Activated naive CD8-positive, alpha-beta T cell treated with anti-CD3 and anti-CD28 coated beads, Interleukin-2, amount 50 U/mL, for 16 hours (primary cell): ENCODE results near the gene PPP1R14B.

Source experiments
- DNase-seq: peaks from one replicate; pipeline ENCODE4 v3.0.0-alpha.2; 2020; ENCODE audit warnings: low read depth, low spot score

PPP1R14B gene

GRCh38 chr11:64230985-64231365 lies 15.8 kb downstream of the PPP1R14B start:
- DNase-seq, result no peak

GRCh38 chr11:64230171-64230984 lies 16.4 kb downstream of the PPP1R14B start, which contains the start of gene DNAJC4:
DNAJC4 (plus strand) TSS chr11:64230548; CDS start chr11:64230855, 307 bp downstream.
- peak; percentile 69 for DNase-seq

GRCh38 chr11:64229744-64230170 lies 17.0 kb downstream of the PPP1R14B start:
- DNase-seq, result no peak

DNA sequence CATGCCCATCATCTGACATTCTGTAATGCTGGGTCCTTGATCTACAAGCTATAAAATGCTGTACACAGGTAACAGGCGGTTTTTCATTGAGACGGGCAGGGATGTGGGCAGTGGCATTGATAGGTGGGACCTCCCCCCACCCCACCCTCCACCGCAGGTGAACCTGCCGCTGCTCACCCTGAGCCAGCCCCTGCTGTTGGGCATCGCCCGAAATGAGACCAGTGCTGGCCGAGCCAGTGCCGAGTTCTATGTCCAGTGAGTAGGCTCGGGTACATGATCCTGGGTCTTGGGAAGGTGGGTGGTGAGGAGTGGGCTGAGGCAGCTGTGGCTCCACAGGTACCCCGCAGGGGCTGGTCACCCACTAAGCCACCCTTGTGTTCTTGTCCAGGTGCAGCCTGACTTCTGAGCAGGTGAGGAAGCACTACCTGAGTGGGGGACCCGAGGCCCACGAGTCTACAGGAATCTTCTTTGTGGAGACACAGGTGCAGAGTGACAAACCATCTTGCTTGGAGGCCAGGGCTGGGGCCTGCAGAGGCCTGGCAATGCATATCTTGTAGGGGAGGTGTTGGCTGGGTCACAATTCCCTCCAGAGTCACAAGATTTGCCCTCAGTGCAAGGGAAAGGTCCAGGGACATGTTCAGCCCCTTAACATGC lies 17.5 kb downstream of the PPP1R14B start:
- no peak for DNase-seq

DNA sequence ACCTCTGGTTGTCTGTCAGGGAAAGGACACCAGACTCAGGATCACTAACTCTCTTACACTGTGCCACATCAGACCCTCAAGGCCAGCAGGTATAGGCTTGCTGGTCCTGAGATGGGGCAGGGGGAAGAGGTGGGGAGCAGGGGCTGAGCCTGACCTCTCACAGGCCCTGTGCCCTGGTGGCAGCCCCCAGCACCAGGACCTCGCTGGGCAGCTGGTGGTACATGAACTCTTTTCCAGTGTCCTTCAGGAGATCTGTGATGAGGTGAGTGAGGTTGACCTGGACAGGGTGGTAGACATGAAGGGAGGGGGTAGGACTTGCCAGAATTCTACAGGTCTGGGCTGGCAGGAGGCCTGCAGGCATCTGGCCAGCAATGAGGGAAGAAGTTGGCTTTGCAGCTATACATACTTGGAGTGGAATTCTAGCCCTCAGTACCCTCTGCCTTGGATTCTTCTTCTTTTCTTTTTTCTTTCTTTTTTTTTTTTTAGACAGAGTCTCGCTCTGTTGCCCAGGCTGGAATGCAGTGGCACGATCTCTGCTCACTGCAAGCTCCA lies 19.3 kb downstream of the PPP1R14B start:
- DNase-seq, result no peak

DNA sequence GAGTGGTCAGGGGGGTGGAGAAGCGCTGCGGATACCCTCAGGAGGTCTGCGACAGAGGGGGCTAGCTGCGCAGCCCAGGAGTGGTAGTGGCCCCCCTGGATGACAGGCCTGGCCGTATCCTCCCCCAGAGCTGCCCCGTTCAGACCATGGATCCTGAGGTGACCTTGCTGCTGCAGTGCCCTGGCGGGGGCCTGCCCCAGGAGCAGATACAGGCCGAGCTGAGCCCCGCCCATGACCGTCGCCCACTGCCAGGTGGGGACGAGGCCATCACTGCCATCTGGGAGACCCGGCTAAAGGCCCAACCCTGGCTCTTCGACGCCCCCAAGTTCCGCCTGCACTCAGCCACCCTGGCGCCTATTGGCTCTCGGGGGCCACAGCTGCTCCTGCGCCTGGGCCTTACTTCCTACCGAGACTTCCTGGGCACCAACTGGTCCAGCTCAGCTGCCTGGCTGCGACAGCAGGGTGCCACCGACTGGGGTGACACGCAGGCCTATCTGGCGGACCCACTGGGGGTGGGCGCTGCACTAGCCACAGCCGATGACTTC lies 20.2 kb downstream of the PPP1R14B start:
- no peak for DNase-seq

DNA sequence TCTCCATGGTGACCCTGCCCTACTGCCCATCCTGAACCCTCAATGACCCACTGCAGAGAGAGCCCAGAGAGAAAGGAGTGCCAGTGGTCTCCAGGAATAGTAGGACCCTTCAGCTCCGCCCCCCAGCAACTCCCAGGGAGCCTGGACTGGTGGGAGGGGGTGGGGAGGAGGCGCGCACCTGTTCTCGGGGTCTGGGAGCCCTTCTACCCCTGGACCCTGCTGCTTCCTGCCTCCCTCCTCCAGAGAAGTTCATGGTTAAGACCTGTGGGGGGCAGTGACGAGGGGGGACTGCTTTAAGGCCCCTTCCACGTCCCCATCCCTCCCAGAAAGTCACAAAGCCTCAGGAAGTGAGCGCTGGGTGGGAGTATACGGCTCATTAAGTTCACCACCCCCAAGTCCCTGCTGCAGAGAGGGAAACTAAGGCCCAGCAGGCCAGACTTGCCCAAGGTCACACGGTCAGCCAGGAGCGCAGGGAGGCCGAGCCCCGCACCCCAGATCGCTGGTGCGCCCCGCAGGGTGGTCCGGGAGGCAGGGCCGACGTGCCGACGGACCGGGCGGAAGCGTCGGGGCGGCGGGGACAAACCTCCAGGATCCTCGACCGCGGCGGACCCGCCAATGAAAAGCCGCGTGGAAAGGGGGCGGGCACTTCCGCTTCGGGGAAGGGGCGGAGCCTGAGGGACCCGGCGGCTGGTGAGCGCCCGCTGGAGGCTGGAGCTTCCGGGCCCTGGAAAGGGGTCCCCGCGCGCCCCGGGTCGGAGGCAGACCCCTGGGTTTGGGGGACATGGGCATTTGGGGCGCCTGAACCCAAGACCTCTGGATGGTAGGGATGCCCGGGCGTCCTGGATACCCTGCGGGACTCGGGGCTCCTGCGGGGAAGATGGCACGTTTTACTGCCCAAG lies 20.9 kb downstream of the PPP1R14B start, which contains the start of the genes NUDT22 and TRPT1:
Gene NUDT22, plus strand, starts transcription at position 667 of the 899 bp plus-strand sequence. CDS start 379 bp downstream, outside the sequence.
Gene TRPT1, minus strand, starts transcription at position 579 of the 899 bp plus-strand sequence. Its CDS starts 326 bp downstream, at position 253.
- DNase-seq, result peak; percentile 88

- DNase-seq, result no peak
Observed at GRCh38 chr11:64224891-64225607, 21.7 kb downstream of the PPP1R14B start.

DNA sequence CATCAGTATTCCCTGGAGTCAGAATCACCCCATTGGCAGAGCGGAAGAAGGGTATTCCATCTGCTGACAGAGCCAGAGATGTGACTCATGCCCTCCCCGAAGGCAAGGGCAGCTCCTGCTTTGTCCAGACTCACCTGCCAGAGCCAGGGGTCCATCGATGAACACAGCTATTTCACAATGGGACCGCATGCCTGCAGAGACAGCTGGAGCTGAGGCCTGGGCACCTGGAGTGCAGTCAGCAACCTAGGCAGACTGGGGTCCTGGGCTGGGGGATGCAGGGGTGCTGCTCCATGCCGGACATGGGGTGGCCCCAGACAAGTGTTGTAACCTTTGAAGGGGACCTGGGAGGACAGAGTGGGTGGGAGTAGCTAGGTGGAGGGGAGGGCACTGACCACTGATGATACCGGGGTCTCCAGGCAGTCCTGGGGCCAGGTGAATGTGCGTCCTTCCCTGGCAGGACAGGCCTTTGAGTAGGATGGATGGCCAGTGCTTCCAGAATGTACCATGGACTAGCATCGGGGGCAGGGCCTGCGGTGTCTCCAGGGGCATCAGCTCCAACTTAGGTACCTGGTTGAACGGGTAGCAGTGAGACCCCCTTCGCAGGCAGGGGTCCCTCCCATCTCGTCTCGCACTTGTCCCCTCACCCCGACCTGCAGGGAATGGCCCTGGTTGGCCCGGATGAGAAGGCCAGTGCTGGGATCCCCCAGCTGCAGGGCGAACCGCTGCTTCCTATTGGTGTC lies 22.4 kb downstream of the PPP1R14B start:
- DNase-seq, result no peak

DNA sequence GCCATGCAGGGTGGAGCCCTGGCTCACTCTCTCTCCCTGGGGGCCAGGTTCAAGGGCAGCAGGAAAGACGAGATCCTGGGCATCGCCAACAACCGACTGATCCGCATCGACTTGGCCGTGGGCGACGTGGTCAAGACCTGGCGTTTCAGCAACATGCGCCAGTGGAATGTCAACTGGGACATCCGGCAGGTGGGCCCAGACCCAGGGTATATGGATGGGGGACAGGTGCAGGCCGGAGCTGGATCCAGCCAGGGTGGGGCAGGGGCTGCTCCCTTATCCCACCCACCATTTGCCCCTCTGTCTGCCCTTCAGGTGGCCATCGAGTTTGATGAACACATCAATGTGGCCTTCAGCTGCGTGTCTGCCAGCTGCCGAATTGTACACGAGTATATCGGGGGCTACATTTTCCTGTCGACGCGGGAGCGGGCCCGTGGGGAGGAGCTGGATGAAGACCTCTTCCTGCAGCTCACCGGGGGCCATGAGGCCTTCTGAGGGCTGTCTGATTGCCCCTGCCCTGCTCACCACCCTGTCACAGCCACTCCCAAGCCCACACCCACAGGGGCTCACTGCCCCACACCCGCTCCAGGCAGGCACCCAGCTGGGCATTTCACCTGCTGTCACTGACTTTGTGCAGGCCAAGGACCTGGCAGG lies 23.6 kb downstream of the PPP1R14B start:
- no peak for DNase-seq

DNA sequence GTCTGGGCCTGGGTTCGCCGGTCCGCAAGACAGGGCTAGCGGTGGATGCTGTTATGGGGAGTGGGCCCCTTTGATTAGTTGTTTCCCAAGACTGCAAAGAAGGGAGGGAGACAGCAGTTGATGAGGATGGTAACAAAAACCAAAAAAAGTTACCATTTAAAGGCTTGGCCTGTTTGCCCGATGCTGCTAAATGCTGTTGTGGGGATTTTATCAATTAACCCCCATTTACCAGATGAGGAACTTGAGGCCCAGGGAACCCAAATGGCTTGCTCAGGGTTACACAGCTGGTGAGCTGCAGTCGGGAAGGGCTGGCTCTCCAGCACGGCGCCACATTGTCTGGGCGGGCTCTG lies 24.1 kb downstream of the PPP1R14B start:
- no peak for DNase-seq

- no peak for DNase-seq
Observed at GRCh38 chr11:64220798-64221197, 25.9 kb downstream of the PPP1R14B start.

GRCh38 chr11:64220271-64220670 lies 26.5 kb downstream of the PPP1R14B start:
- no peak for DNase-seq

DNA sequence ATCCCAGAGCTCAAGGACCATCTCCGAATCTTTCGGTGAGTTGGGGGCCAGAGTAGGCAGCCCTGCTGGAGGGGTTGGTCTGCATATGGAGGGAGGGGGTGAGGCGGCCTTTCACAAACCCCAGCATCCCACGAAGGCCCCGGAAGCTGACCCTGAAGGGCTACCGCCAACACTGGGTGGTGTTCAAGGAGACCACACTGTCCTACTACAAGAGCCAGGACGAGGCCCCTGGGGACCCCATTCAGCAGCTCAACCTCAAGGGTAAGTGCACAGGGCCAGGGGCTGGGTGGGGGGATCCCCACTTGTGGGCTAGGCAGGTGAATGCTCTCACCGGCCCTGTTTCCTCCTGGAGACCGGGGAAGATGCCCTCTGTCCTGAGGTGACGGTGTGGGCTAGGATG lies 27.0 kb downstream of the PPP1R14B start:
- no peak for DNase-seq

DNA sequence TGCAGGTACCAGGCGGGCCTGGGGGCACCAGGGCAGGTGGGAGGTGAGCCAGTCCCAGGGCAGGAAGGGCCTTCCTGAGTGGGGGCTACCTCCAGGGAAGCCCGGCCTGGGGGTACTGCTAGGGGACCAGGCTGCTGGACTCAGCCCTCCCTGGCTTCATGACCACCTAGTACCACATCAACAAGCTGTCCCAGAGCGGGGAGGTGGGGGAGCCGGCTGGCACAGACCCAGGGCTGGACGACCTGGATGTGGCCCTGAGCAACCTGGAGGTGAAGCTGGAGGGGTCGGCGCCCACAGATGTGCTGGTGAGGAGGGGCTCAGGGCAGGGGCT lies 27.4 kb downstream of the PPP1R14B start:
- DNase-seq, result no peak

GRCh38 chr11:64218628-64219353 lies 28.0 kb downstream of the PPP1R14B start:
- DNase-seq, result no peak

DNA sequence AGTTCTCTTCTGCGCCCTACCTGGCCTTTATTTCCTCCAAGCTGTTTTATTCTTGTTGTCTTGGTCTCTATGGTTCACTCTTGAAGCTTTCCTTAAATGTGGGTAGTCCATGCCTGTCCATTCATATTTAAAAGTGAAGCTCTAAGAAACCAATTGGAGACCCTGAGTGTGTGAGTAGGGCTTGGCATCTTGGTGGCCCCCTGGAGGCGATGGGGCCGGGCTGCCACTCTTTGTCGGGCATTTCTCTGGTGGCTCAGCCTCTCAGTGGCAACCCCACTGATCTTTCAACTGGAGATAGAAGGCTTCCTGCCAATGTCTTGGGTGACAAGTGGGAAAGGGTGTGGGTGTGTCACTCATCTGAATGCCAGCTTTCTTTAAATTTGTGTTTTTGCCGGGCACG lies 29.9 kb downstream of the PPP1R14B start:
- no peak for DNase-seq

- no peak for DNase-seq
Observed at GRCh38 chr11:64211181-64211872, 35.4 kb downstream of the PPP1R14B start.
